Measurements from ENCODE around the gene FCHSD2. TPM values are rescaled to one million over a fixed set of nuclear protein-coding genes. Genes with fewer than 3 reads are reported as not detected.

Gene FCHSD2
- total and polyA plus RNA-seq, 2 donors (not counting 3 experiments of a cell fraction or from before 2014, with no cell fraction given), result 20.8 to 56.9 TPM

DNA sequence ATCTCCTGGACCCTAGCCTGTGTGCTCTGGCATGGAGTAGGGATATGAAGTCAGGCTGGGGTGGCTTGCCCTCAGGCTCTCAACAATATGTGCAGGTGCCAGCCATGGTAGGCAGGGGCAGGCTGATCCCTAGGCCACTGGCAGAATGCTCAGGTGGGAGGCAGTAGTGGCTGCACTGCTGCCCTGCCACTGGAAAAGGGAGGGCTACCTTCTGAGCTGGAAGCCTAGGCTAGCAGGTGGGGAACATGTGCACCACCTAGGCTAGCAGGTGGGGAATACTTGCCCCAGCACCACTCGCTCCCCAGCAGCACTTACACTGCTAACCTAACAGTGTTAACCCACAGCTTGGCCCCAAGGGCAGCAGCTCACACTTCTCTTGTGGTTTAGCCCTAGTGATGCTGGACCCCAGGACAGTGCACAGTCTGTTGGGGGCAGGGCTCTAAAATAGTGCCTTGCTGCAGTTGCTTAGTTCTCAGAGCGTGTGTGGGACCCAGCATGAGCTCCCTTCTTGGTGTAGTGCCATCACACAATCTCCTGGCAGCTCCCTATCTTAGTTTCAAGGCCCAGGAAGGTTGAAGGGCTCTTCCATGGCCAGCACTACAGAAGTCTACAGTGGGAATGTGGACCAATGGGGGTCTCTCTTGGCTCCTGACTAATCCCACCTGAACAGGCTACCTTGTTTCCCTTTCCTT, 130.8 kb downstream of the FCHSD2 start:
- FAIRE-seq, result no peak
- TF ChIP-seq FOS (IDR thresholded peaks at IDR 0.05; ENCODE audit: borderline replicate concordance, insufficient read depth, low read length) (no peak), GATA2 (IDR thresholded peaks at IDR 0.05; ENCODE audit: insufficient read depth, insufficient read length, low read depth, low read length) (no peak), JUN (IDR thresholded peaks at IDR 0.05; ENCODE audit: borderline replicate concordance, insufficient read depth, insufficient read length, low read depth) (no peak), MYC (IDR thresholded peaks at IDR 0.05; ENCODE audit: low read depth, low read length) (no peak), EZH2 (IDR thresholded peaks at IDR 0.05; ENCODE audit: borderline replicate concordance, low read depth, low read length, severe bottlenecking) (no peak), POLR2AphosphoS5 (IDR thresholded peaks at IDR 0.05; ENCODE audit: insufficient read depth, low read depth, low read length) (no peak)
- TF ChIP-seq, protein P1, sequence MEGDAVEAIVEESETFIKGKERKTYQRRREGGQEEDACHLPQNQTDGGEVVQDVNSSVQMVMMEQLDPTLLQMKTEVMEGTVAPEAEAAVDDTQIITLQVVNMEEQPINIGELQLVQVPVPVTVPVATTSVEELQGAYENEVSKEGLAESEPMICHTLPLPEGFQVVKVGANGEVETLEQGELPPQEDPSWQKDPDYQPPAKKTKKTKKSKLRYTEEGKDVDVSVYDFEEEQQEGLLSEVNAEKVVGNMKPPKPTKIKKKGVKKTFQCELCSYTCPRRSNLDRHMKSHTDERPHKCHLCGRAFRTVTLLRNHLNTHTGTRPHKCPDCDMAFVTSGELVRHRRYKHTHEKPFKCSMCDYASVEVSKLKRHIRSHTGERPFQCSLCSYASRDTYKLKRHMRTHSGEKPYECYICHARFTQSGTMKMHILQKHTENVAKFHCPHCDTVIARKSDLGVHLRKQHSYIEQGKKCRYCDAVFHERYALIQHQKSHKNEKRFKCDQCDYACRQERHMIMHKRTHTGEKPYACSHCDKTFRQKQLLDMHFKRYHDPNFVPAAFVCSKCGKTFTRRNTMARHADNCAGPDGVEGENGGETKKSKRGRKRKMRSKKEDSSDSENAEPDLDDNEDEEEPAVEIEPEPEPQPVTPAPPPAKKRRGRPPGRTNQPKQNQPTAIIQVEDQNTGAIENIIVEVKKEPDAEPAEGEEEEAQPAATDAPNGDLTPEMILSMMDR (IDR thresholded peaks at IDR 0.05; ENCODE audit: extremely low read depth in 1 of 2, insufficient read depth in 1 of 2, low read depth in 1 of 2, low read length in 2 of 2), result no peak
- TF ChIP-seq, protein P2, sequence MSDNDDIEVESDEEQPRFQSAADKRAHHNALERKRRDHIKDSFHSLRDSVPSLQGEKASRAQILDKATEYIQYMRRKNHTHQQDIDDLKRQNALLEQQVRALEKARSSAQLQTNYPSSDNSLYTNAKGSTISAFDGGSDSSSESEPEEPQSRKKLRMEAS (IDR thresholded peaks at IDR 0.05; ENCODE audit: insufficient read depth, insufficient read length), result no peak
- peaks cover 4% of the 10 kb centered on the region for H3K79me2 ChIP-seq (ENCODE audit: control insufficient read depth, insufficient read depth, low read length)
- H3K9me3 ChIP-seq (replicated peaks; ENCODE audit: control insufficient read depth, insufficient read depth, low read length), result no peaks in the 10 kb centered on the region
- DNase-seq (ENCODE audit: low read depth, low spot score), result no peak
- H3K4me1 ChIP-seq (ENCODE audit: control insufficient read depth, extremely low read depth, insufficient read depth, low read length), result peaks cover 3% of the 10 kb centered on the region
- H4K20me1 ChIP-seq (replicated peaks; ENCODE audit: control insufficient read depth, extremely low read depth, insufficient read depth, low read length), result no peaks in the 10 kb centered on the region
- H3K4me2 ChIP-seq (ENCODE audit: insufficient read depth, low read length), result no peak overlapping the region
- ChIA-PET POLR2A (no interaction called here), CTCF (interaction anchor here (0.6 to 1.1 kb wide), 2 partner anchors 154 to 166 kb away, joined by 3 to 4 read pairs; no protein-coding TSS in a partner anchor)
- H3K9me1 ChIP-seq (replicated peaks; ENCODE audit: control insufficient read depth, extremely low read depth, insufficient read depth, low read length), result no peaks in the 10 kb centered on the region
- no peak overlapping the region for H3K9ac ChIP-seq (replicated peaks; ENCODE audit: extremely low read depth, insufficient read depth, low read length)
- intact Hi-C loops (cut with micrococcal nuclease) (no loop called here), dilution Hi-C loops (cut with MboI; ENCODE audit: extremely low pct_ligation_motif_present, low sequenced_read_pairs) (no loop called here)
- peaks cover 2 to 9% of the 10 kb centered on the region in 2 experiments for H3K36me3 ChIP-seq (ENCODE audit: control insufficient read depth in 2 of 2, extremely low read depth in 1 of 2, insufficient read depth in 2 of 2, low read length in 2 of 2)
- H3K27ac ChIP-seq (ENCODE audit: insufficient read depth, low read depth, low read length), result no peak overlapping the region
- H2AFZ ChIP-seq (ENCODE audit: low read depth, low read length), result no peak overlapping the region
- no TSS peak for BruUV-seq (replicated peaks)
- H3K4me3 ChIP-seq (replicated peaks in 1 of 3; ENCODE audit: insufficient read depth in 1 of 3, low read depth in 1 of 3, low read length in 3 of 3), result no peak overlapping the region
- no peaks in the 10 kb centered on the region for H3K27me3 ChIP-seq (ENCODE audit: control insufficient read depth in 2 of 2, insufficient read depth in 2 of 2, low read length in 2 of 2)

Data from endothelial cell of umbilical vein (primary cell).